GM12878 (cell line): ENCODE measurements around the gene SNRPD1. TPM values are rescaled to one million over a fixed set of nuclear protein-coding genes. Genes with fewer than 3 reads are reported as not detected.

Experiments used
- CREB1 ChIP-seq: IDR thresholded peaks from 2 replicates; pipeline ENCODE4 v1.6.1; 2012; ENCODE audit warnings: low read depth, mild to moderate bottlenecking, inconsistent platforms
- EED ChIP-seq: sonication (generic); IDR thresholded peaks from 2 replicates; pipeline ENCODE4 v1.6.1; 2016; ENCODE audit warnings: antibody characterized with exemption, low read depth
- IKZF2 ChIP-seq, 2 experiments: fragments of 450-650 bp; IDR thresholded peaks; 2 replicates each; pipeline ENCODE4 v1.6.1; 2017; ENCODE audit warnings: mild to moderate bottlenecking in 2 of 2, moderate library complexity in 2 of 2
- LARP7 ChIP-seq: fragments of 450-650 bp; IDR thresholded peaks from 2 replicates; pipeline ENCODE4 v1.6.1; 2017; ENCODE audit warnings: mild to moderate bottlenecking
- MYC ChIP-seq: IDR thresholded peaks from 2 replicates; pipeline ENCODE4 v1.6.1; 2011; ENCODE audit warnings: mild to moderate bottlenecking, low read length, moderate library complexity, inconsistent platforms; ENCODE audit not compliant: insufficient read depth, insufficient replicate concordance, insufficient read length, severe bottlenecking
- NFYA ChIP-seq: IDR thresholded peaks from 2 replicates; pipeline ENCODE4 v1.6.1; 2011; ENCODE audit warnings: low read depth, mild to moderate bottlenecking, low read length, improper control_type of control experiment, borderline replicate concordance
- NFYB ChIP-seq: IDR thresholded peaks from 2 replicates; pipeline ENCODE4 v1.6.1; 2011; ENCODE audit warnings: low read depth, mild to moderate bottlenecking, low read length, improper control_type of control experiment, moderate library complexity; ENCODE audit not compliant: insufficient read depth
- NR2F1 ChIP-seq: fragments of 450-650 bp; conservative IDR thresholded peaks from 2 replicates; pipeline ENCODE4 v1.6.1; 2017; ENCODE audit warnings: mild to moderate bottlenecking
- PML ChIP-seq: IDR thresholded peaks from 2 replicates; pipeline ENCODE4 v1.6.1; 2012; ENCODE audit warnings: low read length, inconsistent platforms
- RAD21 ChIP-seq: IDR thresholded peaks from 2 replicates; pipeline ENCODE4 v1.6.1; 2011; ENCODE audit warnings: mild to moderate bottlenecking, low read depth, low read length, moderate library complexity; ENCODE audit not compliant: insufficient read depth
- RUNX3 ChIP-seq: IDR thresholded peaks from 2 replicates; pipeline ENCODE4 v1.6.1; 2012; ENCODE audit warnings: low read length, inconsistent platforms
- YY1 ChIP-seq: IDR thresholded peaks from 2 replicates; pipeline ENCODE4 v1.6.1; 2011; ENCODE audit warnings: low read depth, mild to moderate bottlenecking, low read length
- polyA plus RNA-seq, 11 experiments: library from polyadenylated mRNA; depleted of rRNA in 4 of 11; unstranded in 6 of 11; stranded (reverse) in 5 of 11; fragments of >200 nt; fragmentation: Nextera tagmentation in 4 of 11; fragmentation: Illumina TruSeq in 1 of 11; extraction: Ambion mirVana in 4 of 11; extraction: Trizol in 1 of 11; gene quantifications; 1 replicate in 1 of 11; 2 replicates in 10 of 11; pipeline versions ENCODE4 v1.2.1 to v1.2.3, GENCODE V29; 2011 to 2016; ENCODE audit warnings: inconsistent platforms in 2 of 11, missing spikeins in 2 of 11, low read depth in 1 of 11
- total RNA-seq, 4 experiments: library from RNA; depleted of rRNA in 3 of 4; stranded (reverse); fragments of >200 nt in 3 of 4; fragmentation: Illumina TruSeq in 1 of 4; extraction: Trizol in 1 of 4; gene quantifications; 2 replicates each; pipeline versions ENCODE4 v1.2.1 to v1.2.3, GENCODE V29; 2013 to 2021
- TF ChIP-seq, protein P1 (sequence below): fragments of 450-650 bp; formaldehyde crosslinking; IDR thresholded peaks from 2 replicates; pipeline ENCODE4 v1.5.0; 2022; ENCODE audit warnings: mild to moderate bottlenecking, missing genetic modification characterization
- TF ChIP-seq, protein P2 (sequence below): IDR thresholded peaks from 2 replicates; pipeline ENCODE4 v1.6.1; 2012; ENCODE audit warnings: low read depth, low read length, improper control_type of control experiment
- TF ChIP-seq, protein P3 (sequence below): fragments of 450-650 bp; IDR thresholded peaks from 2 replicates; pipeline ENCODE4 v1.6.1; 2014; ENCODE audit warnings: mild to moderate bottlenecking
- TF ChIP-seq, protein P4 (sequence below): fragments of 450-650 bp; IDR thresholded peaks from 2 replicates; pipeline ENCODE4 v1.6.1; 2017; ENCODE audit warnings: mild to moderate bottlenecking

SNRPD1 gene
- total and polyA plus RNA-seq, 10 of the 15 experiments (the other 5 are each of a cell fraction or from before 2014, with no cell fraction given), result 52.6 to 866 (median 227) TPM

DNA sequence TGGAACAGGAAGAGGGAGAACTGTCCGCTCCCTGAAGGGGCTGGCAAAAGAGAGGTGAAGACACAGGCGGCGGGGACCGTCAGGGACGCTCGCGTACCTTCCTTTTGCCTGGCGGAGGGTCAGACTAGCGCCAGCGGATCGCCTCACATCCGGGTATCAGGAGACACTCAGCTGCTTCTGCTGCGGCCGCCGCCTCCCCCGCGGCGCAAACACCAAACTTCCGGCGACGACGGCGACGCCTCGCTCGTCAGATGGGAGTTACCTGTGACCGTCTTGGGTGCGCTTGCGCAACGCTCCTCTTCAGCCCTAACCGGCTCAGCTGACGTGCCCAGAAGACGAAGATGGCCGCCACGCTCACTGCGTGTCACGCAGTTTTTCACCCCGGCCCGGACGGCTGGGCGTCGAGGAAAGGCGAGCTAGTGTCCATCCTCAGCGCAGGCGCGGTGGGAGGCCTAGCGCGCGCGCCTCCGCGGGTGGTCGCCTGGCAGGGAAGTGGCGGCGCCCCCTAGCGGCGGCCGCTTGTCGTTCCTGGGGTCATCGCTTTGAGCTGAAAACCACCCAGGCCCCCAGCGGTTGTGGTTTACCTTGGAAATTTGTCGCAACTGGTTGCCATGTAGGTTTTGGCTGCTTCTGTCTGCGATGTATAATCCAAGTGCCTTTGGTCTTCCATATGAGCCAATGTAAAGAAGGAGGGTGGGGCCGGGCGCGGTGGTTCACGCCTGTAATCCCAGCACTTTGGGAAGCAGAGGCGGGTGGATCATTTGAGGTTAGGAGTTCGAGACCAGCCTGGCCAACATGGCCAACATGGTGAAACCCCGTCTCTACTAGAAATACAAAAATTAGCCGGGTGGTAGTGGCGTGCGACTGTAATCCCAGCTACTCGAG lies 11.3 kb upstream of the SNRPD1 start, which contains the start of gene ESCO1 (continued):
- TF ChIP-seq CREB1 (peak; percentile 87), YY1 (peak; percentile 96), EED (no peak), NR2F1 (peak; percentile 87), NFYA (no peak), RUNX3 (peak; percentile 83), IKZF2 (IDR thresholded peaks at IDR 0.05) (peak; percentile 43 to 52; a peak in 3 of 4 replicates), RAD21 (peak; percentile 38; the same call in 1 of the 2 replicates), PML (peak; percentile 88), NFYB (no peak), LARP7 (peak; percentile 62), MYC (peak; percentile 17)
- TF ChIP-seq, protein P1, sequence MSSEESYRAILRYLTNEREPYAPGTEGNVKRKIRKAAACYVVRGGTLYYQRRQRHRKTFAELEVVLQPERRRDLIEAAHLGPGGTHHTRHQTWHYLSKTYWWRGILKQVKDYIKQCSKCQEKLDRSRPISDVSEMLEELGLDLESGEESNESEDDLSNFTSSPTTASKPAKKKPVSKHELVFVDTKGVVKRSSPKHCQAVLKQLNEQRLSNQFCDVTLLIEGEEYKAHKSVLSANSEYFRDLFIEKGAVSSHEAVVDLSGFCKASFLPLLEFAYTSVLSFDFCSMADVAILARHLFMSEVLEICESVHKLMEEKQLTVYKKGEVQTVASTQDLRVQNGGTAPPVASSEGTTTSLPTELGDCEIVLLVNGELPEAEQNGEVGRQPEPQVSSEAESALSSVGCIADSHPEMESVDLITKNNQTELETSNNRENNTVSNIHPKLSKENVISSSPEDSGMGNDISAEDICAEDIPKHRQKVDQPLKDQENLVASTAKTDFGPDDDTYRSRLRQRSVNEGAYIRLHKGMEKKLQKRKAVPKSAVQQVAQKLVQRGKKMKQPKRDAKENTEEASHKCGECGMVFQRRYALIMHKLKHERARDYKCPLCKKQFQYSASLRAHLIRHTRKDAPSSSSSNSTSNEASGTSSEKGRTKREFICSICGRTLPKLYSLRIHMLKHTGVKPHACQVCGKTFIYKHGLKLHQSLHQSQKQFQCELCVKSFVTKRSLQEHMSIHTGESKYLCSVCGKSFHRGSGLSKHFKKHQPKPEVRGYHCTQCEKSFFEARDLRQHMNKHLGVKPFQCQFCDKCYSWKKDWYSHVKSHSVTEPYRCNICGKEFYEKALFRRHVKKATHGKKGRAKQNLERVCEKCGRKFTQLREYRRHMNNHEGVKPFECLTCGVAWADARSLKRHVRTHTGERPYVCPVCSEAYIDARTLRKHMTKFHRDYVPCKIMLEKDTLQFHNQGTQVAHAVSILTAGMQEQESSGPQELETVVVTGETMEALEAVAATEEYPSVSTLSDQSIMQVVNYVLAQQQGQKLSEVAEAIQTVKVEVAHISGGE (CRISPR knock-in tag), result no peak
- TF ChIP-seq, protein P2, sequence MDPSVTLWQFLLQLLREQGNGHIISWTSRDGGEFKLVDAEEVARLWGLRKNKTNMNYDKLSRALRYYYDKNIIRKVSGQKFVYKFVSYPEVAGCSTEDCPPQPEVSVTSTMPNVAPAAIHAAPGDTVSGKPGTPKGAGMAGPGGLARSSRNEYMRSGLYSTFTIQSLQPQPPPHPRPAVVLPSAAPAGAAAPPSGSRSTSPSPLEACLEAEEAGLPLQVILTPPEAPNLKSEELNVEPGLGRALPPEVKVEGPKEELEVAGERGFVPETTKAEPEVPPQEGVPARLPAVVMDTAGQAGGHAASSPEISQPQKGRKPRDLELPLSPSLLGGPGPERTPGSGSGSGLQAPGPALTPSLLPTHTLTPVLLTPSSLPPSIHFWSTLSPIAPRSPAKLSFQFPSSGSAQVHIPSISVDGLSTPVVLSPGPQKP, result peak; percentile 90
- TF ChIP-seq, protein P3, sequence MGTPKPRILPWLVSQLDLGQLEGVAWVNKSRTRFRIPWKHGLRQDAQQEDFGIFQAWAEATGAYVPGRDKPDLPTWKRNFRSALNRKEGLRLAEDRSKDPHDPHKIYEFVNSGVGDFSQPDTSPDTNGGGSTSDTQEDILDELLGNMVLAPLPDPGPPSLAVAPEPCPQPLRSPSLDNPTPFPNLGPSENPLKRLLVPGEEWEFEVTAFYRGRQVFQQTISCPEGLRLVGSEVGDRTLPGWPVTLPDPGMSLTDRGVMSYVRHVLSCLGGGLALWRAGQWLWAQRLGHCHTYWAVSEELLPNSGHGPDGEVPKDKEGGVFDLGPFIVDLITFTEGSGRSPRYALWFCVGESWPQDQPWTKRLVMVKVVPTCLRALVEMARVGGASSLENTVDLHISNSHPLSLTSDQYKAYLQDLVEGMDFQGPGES, result no peak
- TF ChIP-seq, protein P4, sequence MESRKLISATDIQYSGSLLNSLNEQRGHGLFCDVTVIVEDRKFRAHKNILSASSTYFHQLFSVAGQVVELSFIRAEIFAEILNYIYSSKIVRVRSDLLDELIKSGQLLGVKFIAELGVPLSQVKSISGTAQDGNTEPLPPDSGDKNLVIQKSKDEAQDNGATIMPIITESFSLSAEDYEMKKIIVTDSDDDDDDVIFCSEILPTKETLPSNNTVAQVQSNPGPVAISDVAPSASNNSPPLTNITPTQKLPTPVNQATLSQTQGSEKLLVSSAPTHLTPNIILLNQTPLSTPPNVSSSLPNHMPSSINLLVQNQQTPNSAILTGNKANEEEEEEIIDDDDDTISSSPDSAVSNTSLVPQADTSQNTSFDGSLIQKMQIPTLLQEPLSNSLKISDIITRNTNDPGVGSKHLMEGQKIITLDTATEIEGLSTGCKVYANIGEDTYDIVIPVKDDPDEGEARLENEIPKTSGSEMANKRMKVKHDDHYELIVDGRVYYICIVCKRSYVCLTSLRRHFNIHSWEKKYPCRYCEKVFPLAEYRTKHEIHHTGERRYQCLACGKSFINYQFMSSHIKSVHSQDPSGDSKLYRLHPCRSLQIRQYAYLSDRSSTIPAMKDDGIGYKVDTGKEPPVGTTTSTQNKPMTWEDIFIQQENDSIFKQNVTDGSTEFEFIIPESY, result peak; percentile 36; the same call in 1 of the 2 replicates
- TF ChIP-seq, all 136 proteins: peak for 69
